ENCODE results near the gene CFAP46.

DNA sequence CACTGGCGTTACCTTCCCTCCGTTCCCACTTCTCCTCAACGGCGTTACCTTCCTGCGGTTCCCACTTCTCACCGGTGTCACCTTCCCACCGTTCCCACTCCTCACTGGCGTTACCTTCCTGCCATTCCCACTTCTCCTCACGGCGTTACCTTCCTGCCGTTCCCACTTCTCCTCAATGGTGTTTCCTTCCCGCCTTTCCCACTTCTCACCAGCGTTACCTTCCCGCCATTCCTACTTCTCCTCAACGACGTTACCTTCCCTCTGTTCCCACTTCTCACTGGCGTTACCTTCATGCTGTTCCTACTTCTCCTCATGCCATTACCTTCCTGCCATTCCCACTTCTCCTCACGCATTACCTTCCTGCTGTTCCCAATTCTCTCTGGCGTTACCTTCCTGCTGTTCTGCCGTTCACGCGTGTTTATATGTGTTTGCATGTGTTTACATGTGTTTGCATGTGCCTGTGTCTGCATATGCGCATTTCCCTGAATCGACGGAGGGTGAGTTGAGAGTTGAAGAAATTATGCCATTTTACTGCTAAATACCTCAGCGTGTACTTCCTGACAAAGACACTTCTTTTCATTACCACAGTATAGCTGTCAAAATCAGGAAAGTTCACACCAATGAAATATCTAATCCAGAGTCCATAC lies 23.2 kb upstream of the CFAP46 start:
- TF ChIP-seq, protein P1, sequence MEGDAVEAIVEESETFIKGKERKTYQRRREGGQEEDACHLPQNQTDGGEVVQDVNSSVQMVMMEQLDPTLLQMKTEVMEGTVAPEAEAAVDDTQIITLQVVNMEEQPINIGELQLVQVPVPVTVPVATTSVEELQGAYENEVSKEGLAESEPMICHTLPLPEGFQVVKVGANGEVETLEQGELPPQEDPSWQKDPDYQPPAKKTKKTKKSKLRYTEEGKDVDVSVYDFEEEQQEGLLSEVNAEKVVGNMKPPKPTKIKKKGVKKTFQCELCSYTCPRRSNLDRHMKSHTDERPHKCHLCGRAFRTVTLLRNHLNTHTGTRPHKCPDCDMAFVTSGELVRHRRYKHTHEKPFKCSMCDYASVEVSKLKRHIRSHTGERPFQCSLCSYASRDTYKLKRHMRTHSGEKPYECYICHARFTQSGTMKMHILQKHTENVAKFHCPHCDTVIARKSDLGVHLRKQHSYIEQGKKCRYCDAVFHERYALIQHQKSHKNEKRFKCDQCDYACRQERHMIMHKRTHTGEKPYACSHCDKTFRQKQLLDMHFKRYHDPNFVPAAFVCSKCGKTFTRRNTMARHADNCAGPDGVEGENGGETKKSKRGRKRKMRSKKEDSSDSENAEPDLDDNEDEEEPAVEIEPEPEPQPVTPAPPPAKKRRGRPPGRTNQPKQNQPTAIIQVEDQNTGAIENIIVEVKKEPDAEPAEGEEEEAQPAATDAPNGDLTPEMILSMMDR (IDR thresholded peaks at IDR 0.05): no peak
- no peak for TF ChIP-seq POLR2A (IDR thresholded peaks at IDR 0.05)

Measured in adrenal gland (tissue), 5 donors.